Thoracic aorta (tissue), 2 donors: Measurements from ENCODE around the gene POMP. TPM values are rescaled to one million over a fixed set of nuclear protein-coding genes. Genes with fewer than 3 reads are reported as not detected.
A peak's percentile ranks its signal among the peaks of the same experiment; 100 is the strongest.

ENCODE experiments used
- ATAC-seq: fragments of 150-250 bp; one replicate; pipeline ENCODE4 v1.8.0; 2017; ENCODE audit warnings: low read depth; ENCODE audit not compliant: insufficient number of reproducible peaks, low FRiP score
- DNase-seq: peaks from one replicate; pipeline ENCODE4 v3.0.0-alpha.2; 2020; ENCODE audit warnings: low spot score
- H3K27ac ChIP-seq, 2 donors: fragments of 200-600 bp; sonication (generic); 1 replicate in 1 of 2; 2 replicates in 1 of 2; pipeline ENCODE4 v1.5.1; 2016; ENCODE audit warnings: mild to moderate bottlenecking in 2 of 2, moderate library complexity in 2 of 2
- H3K27me3 ChIP-seq: fragments of 200-600 bp; sonication (generic); replicated peaks from 2 replicates; pipeline ENCODE4 v1.6.0; 2016; ENCODE audit warnings: mild to moderate bottlenecking; ENCODE audit not compliant: insufficient read depth
- H3K36me3 ChIP-seq: fragments of 200-600 bp; sonication (generic); one replicate; pipeline ENCODE4 v1.5.1; 2016
- H3K4me1 ChIP-seq, 2 donors: fragments of 200-600 bp; sonication (generic); 1 replicate in 1 of 2; 2 replicates in 1 of 2; pipeline versions ENCODE4 v1.5.1 to v1.6.0; 2016; ENCODE audit warnings: low read depth in 2 of 2, mild to moderate bottlenecking in 1 of 2; ENCODE audit not compliant: control insufficient read depth in 1 of 2
- H3K4me3 ChIP-seq: fragments of 200-600 bp; sonication (generic); 2 replicates; pipeline ENCODE4 v1.5.1; 2016; ENCODE audit warnings: mild to moderate bottlenecking
- H3K9me3 ChIP-seq: fragments of 200-600 bp; sonication (generic); 2 replicates; pipeline ENCODE4 v1.5.1; 2016
- CTCF ChIP-seq: fragments of 200-600 bp; sonication (generic); IDR thresholded peaks from one replicate; pipeline ENCODE4 v1.5.1; 2019; ENCODE audit warnings: antibody characterized with exemption
- total RNA-seq, 2 donors: library from RNA; depleted of rRNA; stranded (reverse); fragments of >200 nt; gene quantifications; one replicate each; pipeline versions ENCODE4 v1.1.0 to v1.2.3, GENCODE V29; 2016

The POMP gene
- total RNA-seq, 2 donors from 2014 or later: 45.1 to 49.7 TPM

- ATAC-seq: peak; percentile 36
Observed at GRCh38 chr13:28718196-28718542, 59.2 kb downstream of the POMP start.

GRCh38 chr13:28718543-28719226 is 59.8 kb downstream of the POMP start, which contains the start of gene SLC46A3:
Gene SLC46A3 (minus strand): TSS chr13:28718970. CDS start chr13:28717998, 972 bp downstream.
- DNase-seq: peak; percentile 96
- TF ChIP-seq CTCF: peak; percentile 21
- Histone ChIP-seq H3K4me3 (peak within 1 kb of the TSS; percentile 88), H3K9me3 (no peaks in the 10 kb centered on the region), H3K27ac (peak within 1 kb of the TSS; percentile 94 to 95), H3K27me3 (no peaks in the 10 kb centered on the region), H3K4me1 (peaks cover 14 to 21% of the 10 kb centered on the region in 2 donors), H3K36me3 (no peaks in the 10 kb centered on the region)
- ATAC-seq: peak; percentile 97

More at GRCh38 chr13:28718196-28718542, 59.2 kb downstream of the POMP start:
- TF ChIP-seq CTCF: no peak
- peak; percentile 11 for DNase-seq
- no peaks in the 10 kb centered on the region for H3K9me3 ChIP-seq
- H3K27me3 ChIP-seq: no peaks in the 10 kb centered on the region
- H3K27ac ChIP-seq: peak overlapping the region; percentile 94 to 95
- H3K4me3 ChIP-seq: peak overlapping the region; percentile 88
- peaks cover 14 to 21% of the 10 kb centered on the region in 2 donors for H3K4me1 ChIP-seq
- no peaks in the 10 kb centered on the region for H3K36me3 ChIP-seq

DNA sequence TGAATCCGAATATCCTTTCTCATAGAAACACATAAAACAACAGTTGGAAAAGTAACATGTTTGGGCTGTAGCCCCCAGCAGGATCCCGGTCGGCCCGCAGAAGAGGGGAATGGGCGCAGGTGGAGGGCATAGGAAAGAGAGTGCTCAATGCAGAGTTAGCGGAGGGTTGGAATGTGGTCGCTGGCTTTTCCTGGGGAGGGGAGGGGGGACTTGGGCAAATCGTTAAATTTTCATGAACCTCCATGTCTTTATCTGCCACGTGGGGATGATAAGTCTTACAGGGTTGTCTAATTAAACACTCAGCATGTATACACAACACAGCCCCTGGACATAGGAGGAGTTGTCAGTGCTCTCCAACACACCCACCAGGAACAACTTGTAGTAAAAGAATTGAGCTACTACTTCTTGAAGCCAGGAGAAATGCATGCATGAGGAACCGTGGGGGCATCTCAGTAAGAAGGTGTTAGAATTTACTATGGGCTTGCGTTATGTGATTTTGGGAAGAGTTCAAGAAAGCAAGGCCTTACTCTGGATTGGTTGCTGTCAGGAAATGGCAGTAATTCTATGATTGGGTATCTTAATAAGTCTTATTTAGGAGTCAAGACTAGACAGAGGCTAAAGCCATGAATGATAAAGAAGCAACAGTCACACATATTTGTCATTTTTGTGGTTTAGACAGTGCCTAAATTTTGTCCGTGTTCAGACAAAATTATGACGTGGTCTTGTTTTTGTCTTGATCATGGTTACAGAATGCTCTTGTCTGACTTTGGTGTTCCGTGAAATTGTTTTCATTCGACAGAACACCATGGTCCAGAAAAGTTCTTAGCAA is 60.5 kb downstream of the POMP start:
- TF ChIP-seq CTCF: no peak
- Histone ChIP-seq H3K4me1 (peaks cover 14 to 21% of the 10 kb centered on the region in 2 donors), H3K9me3 (no peaks in the 10 kb centered on the region), H3K36me3 (no peaks in the 10 kb centered on the region), H3K4me3 (peak overlapping the region; percentile 88), H3K27ac (peak overlapping the region; percentile 67 to 94), H3K27me3 (no peaks in the 10 kb centered on the region)
- ATAC-seq (no peak), DNase-seq (no peak)

GRCh38 chr13:28723806-28724205 is 64.9 kb downstream of the POMP start:
- Histone ChIP-seq H3K27ac (no peak overlapping the region), H3K4me1 (peaks cover 4 to 5% of the 10 kb centered on the region in 2 donors), H3K4me3 (no peak overlapping the region), H3K27me3 (no peaks in the 10 kb centered on the region), H3K9me3 (no peaks in the 10 kb centered on the region), H3K36me3 (no peaks in the 10 kb centered on the region)
- no peak for ATAC-seq
- TF ChIP-seq CTCF: no peak
- no peak for DNase-seq

GRCh38 chr13:28725046-28725610 is 66.2 kb downstream of the POMP start:
- Histone ChIP-seq H3K4me1 (no peaks in the 10 kb centered on the region), H3K9me3 (no peaks in the 10 kb centered on the region), H3K27me3 (no peaks in the 10 kb centered on the region), H3K27ac (no peak overlapping the region), H3K4me3 (no peak overlapping the region), H3K36me3 (no peaks in the 10 kb centered on the region)
- no peak for ATAC-seq
- DNase-seq: no peak
- no peak for TF ChIP-seq CTCF
